K562 (cell line): ENCODE data around the gene FRMD5. TPM values are rescaled to one million over a fixed set of nuclear protein-coding genes. Genes with fewer than 3 reads are reported as not detected.

Source experiments
- ELF4 ChIP-seq: fragments of 450-650 bp; formaldehyde crosslinking; IDR thresholded peaks from 2 replicates; pipeline ENCODE4 v1.4.0; 2022; ENCODE audit warnings: missing genetic modification characterization
- MAFF ChIP-seq: IDR thresholded peaks from 2 replicates; pipeline ENCODE4 v1.6.1; 2012; ENCODE audit warnings: low read length, improper control_type of control experiment
- MGA ChIP-seq: fragments of 450-650 bp; IDR thresholded peaks from 2 replicates; pipeline ENCODE4 v1.6.1; 2016; ENCODE audit warnings: mild to moderate bottlenecking, moderate library complexity
- NR3C1 ChIP-seq: sonication (generic); formaldehyde crosslinking; IDR thresholded peaks from 2 replicates; pipeline ENCODE4 v1.8.1; 2022; ENCODE audit warnings: missing genetic modification reagents
- POLR2G ChIP-seq: fragments of 200-400 bp; formaldehyde crosslinking; IDR thresholded peaks from 2 replicates; pipeline ENCODE4 v1.6.1; 2017; ENCODE audit warnings: low read depth, mild to moderate bottlenecking, antibody characterized with exemption, low read length, moderate library complexity
- RBM14 ChIP-seq: fragments of 200-400 bp; formaldehyde crosslinking; IDR thresholded peaks from 2 replicates; pipeline ENCODE4 v1.6.1; 2018; ENCODE audit warnings: low read depth, mild to moderate bottlenecking, low read length, moderate library complexity, borderline replicate concordance; ENCODE audit not compliant: insufficient read depth
- RBM39 ChIP-seq: fragments of 200-400 bp; formaldehyde crosslinking; optimal IDR thresholded peaks from 2 replicates; pipeline ENCODE3; 2018; ENCODE audit warnings: low read depth, low read length
- TAF15 ChIP-seq: fragments of 200-400 bp; formaldehyde crosslinking; IDR thresholded peaks from 2 replicates; pipeline ENCODE4 v1.6.1; 2017; ENCODE audit warnings: mild to moderate bottlenecking, low read depth, low read length, moderate library complexity
- USF1 ChIP-seq: sonication (generic); formaldehyde crosslinking; IDR thresholded peaks from 2 replicates; pipeline ENCODE4 v1.9.0; 2022; ENCODE audit warnings: mild to moderate bottlenecking, missing genetic modification reagents
- ZNF3 ChIP-seq: fragments of 250-450 bp; sonication (Bioruptor Pico); IDR thresholded peaks from 2 replicates; pipeline ENCODE4 v1.5.0; 2021; ENCODE audit warnings: mild to moderate bottlenecking, moderate library complexity
- ZNF507 ChIP-seq: conservative IDR thresholded peaks from 2 replicates; pipeline ENCODE4 v1.6.1; 2017; ENCODE audit warnings: missing genetic modification characterization, missing compliant biosample characterization
- ZNF655 ChIP-seq: fragments of 250-450 bp; sonication (Bioruptor Pico); IDR thresholded peaks from 2 replicates; pipeline ENCODE4 v1.5.0; 2021
- polyA plus RNA-seq, 8 experiments: library from polyadenylated mRNA; depleted of rRNA in 4 of 8; stranded (reverse) in 5 of 8; unstranded in 3 of 8; fragments of >200 nt; fragmentation: Nextera tagmentation in 2 of 8; fragmentation: Illumina TruSeq in 1 of 8; extraction: Ambion mirVana in 2 of 8; extraction: Trizol in 1 of 8; gene quantifications; 2 replicates each; pipeline versions ENCODE4 v1.2.1 to v1.2.3, GENCODE V29; 2011 to 2014; ENCODE audit warnings: inconsistent platforms in 1 of 8, missing spikeins in 1 of 8
- total RNA-seq, 7 experiments: library from RNA; depleted of rRNA in 6 of 7; stranded (reverse); fragments of >200 nt in 6 of 7; fragmentation: Illumina TruSeq in 2 of 7; extraction: Trizol in 2 of 7; gene quantifications; 2 replicates each; pipeline versions ENCODE4 v1.2.1 to v1.2.3, GENCODE V29; 2011 to 2021; ENCODE audit warnings: low replicate concordance in 1 of 7

FRMD5 gene
- total and polyA plus RNA-seq, 9 of the 15 experiments (the other 6 are each of a cell fraction or from before 2014, with no cell fraction given) = 0.13 to 0.38 TPM; not detected in 7

- TF ChIP-seq MGA (peak; percentile 87), ZNF3 (CRISPR knock-in tag) (no peak), USF1 (CRISPR knock-in tag) (no peak), ELF4 (CRISPR knock-in tag) (peak; percentile 51; the same call in 1 of the 2 replicates), POLR2G (peak; percentile 92), MAFF (no peak), RBM39 (no peak), TAF15 (no peak), ZNF655 (no peak), NR3C1 (CRISPR knock-in tag) (no peak), ZNF507 (tag) (no peak), RBM14 (no peak)
These were observed 368.3 kb downstream of the FRMD5 start, which contains the start of gene WDR76 (continued) for GRCh38 chr15:43826508-43827341.
